ENCODE measurements around the gene CTIF.

GRCh38 chr18:48706731-48707130 is 167.9 kb downstream of the CTIF start:
- TF ChIP-seq GABPA (IDR thresholded peaks at IDR 0.05 in 1 of 2, conservative IDR thresholded peaks at IDR 0.05 in 1 of 2) (no peak), CTCF (IDR thresholded peaks at IDR 0.05; ENCODE audit: low read depth, low read length, missing input control) (no peak)

All from liver (tissue), 3 donors.